Stimulated activated CD8-positive, alpha-beta memory T cell treated with anti-CD3 and anti-CD28 coated beads, Interleukin-15, amount 100 ng/mL, for 1 hour (primary cell): ENCODE data around the gene CDK2.
"Not testable (repeated sequence)": the region's sequence is repeated elsewhere in the genome, so short reads cannot be mapped to it uniquely, and the experiment has no call there.

Experiments
- DNase-seq: peaks from one replicate; pipeline ENCODE4 v3.0.0-alpha.2; 2020; ENCODE audit warnings: low read depth

CDK2 gene

GRCh38 chr12:55966408-55967281 is at the start of gene CDK2:
CDK2 (plus strand) TSS chr12:55966830; CDS start chr12:55967009, 179 bp downstream.
- peak; percentile 89 for DNase-seq

GRCh38 chr12:55919032-55919431 is 47.6 kb upstream of the CDK2 start:
- DNase-seq: not testable (repeated sequence)

GRCh38 chr12:55922126-55922525 is 44.5 kb upstream of the CDK2 start:
- DNase-seq: no peak

- not testable (repeated sequence) for DNase-seq
These were observed 43.0 kb upstream of the CDK2 start for GRCh38 chr12:55923648-55924047.

- DNase-seq: no peak
These were observed 41.3 kb upstream of the CDK2 start for GRCh38 chr12:55925371-55925770.

- no peak for DNase-seq
These were observed 40.5 kb upstream of the CDK2 start for GRCh38 chr12:55925870-55926737.

GRCh38 chr12:55926738-55927587 is 39.7 kb upstream of the CDK2 start:
- peak; percentile 84 for DNase-seq

- DNase-seq: no peak
These were observed 38.8 kb upstream of the CDK2 start, which contains the start of gene PYM1 for GRCh38 chr12:55927588-55928502. PYM1 (minus strand) TSS chr12:55927894; CDS start chr12:55927761, 133 bp downstream.

- peak; percentile 45 for DNase-seq
These were observed 37.3 kb upstream of the CDK2 start for GRCh38 chr12:55929306-55929791.

- peak; percentile 57 for DNase-seq
These were observed 35.8 kb upstream of the CDK2 start, which contains the start of gene DGKA for GRCh38 chr12:55930771-55931316. DGKA (plus strand) TSS chr12:55931162; CDS start chr12:55936504, 5,342 bp downstream.

GRCh38 chr12:55931317-55931779 is 35.3 kb upstream of the CDK2 start:
- no peak for DNase-seq

GRCh38 chr12:55931780-55932550 is 34.7 kb upstream of the CDK2 start:
- DNase-seq: no peak

- DNase-seq: no peak
These were observed 34.1 kb upstream of the CDK2 start for GRCh38 chr12:55932551-55932910.

- no peak for DNase-seq
These were observed 33.3 kb upstream of the CDK2 start for GRCh38 chr12:55933169-55933798.

- no peak for DNase-seq
These were observed 32.6 kb upstream of the CDK2 start for GRCh38 chr12:55933799-55934742.

- no peak for DNase-seq
These were observed 31.9 kb upstream of the CDK2 start for GRCh38 chr12:55934773-55935172.

GRCh38 chr12:55935738-55936151 is 30.9 kb upstream of the CDK2 start:
- no peak for DNase-seq

- no peak for DNase-seq
These were observed 28.6 kb upstream of the CDK2 start for GRCh38 chr12:55937981-55938380.
